ENCODE measurements around the gene SPRN.
"Not testable (repeated sequence)": the region's sequence is repeated elsewhere in the genome, so short reads cannot be mapped to it uniquely, and the experiment has no call there.

Gene SPRN

DNA sequence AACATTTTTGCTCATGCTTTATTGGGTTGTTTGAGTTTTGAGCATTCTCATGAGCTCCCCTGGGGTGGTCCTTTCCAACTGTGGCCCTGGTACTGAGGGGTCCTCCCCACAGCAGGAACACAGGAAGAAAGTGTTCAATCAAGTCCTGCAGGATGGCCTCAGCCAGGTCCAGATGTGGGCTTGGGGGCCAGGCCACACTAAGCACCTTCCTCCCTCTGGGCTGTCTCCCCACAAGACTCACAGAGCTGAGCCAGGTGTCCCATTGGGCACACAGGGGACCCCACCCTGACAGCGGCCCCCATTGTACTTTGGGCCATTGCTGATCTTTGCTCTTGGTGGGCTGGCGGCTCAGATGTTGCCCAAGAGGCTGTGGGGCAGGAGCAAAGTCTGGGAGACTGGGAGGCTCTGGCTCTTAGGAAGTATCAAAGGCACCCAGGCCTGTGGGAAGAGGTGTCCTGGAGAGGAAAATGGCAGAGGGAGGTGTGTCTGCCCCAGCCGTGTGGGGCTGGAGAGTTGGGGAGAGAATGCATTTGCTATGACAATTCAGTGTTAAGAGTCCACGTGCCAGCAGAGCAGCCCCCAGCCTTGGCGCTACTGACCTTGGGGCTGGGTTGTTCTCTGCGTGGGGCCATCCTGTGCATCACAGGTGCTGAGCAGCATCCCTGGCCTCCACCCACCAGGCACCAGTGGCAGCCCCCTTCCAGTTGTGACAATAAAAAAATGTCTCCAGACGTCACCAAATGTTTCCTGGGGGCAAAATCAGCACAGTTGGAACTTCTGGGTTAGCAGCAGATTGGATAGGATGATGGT, 47.1 kb upstream of the SPRN start (continued):
- TF ChIP-seq PPARA (CRISPR knock-in tag; IDR thresholded peaks at IDR 0.05; ENCODE audit: borderline replicate concordance) (no peak), ZC3H10 (CRISPR knock-in tag; IDR thresholded peaks at IDR 0.05) (no peak)

GRCh38 chr10:133469205-133469604, 44.8 kb upstream of the SPRN start:
- not testable (repeated sequence) for ATAC-seq

GRCh38 chr10:133467286-133467911, 43.0 kb upstream of the SPRN start:
- no peak for ATAC-seq
- TF ChIP-seq TCF4 (CRISPR knock-in tag; IDR thresholded peaks at IDR 0.05; ENCODE audit: borderline replicate concordance) (no peak), BACH2 (CRISPR knock-in tag; IDR thresholded peaks at IDR 0.05; ENCODE audit: borderline replicate concordance) (no peak), ESRRG (CRISPR knock-in tag; IDR thresholded peaks at IDR 0.05) (no peak), POU6F1 (CRISPR knock-in tag; IDR thresholded peaks at IDR 0.05; ENCODE audit: borderline replicate concordance, low read depth) (no peak), ARNTL (CRISPR knock-in tag; IDR thresholded peaks at IDR 0.05; ENCODE audit: borderline replicate concordance, low read depth) (no peak), OSR1 (CRISPR knock-in tag; IDR thresholded peaks at IDR 0.05) (no peak), RARB (CRISPR knock-in tag; IDR thresholded peaks at IDR 0.05) (no peak), CSDC2 (CRISPR knock-in tag; IDR thresholded peaks at IDR 0.05) (no peak), ZFP3 (CRISPR knock-in tag; IDR thresholded peaks at IDR 0.05) (no peak), ZNF8 (CRISPR knock-in tag; IDR thresholded peaks at IDR 0.05) (no peak), ZFP30 (CRISPR knock-in tag; IDR thresholded peaks at IDR 0.05) (no peak), CSRNP3 (CRISPR knock-in tag; IDR thresholded peaks at IDR 0.05) (no peak), ZNF565 (CRISPR knock-in tag; conservative IDR thresholded peaks at IDR 0.05; ENCODE audit: low read depth) (no peak), ISL1 (CRISPR knock-in tag; IDR thresholded peaks at IDR 0.05) (no peak), CREB5 (CRISPR knock-in tag; IDR thresholded peaks at IDR 0.05; ENCODE audit: low read depth) (no peak), SNAI2 (CRISPR knock-in tag; IDR thresholded peaks at IDR 0.05) (no peak), ZNF70 (CRISPR knock-in tag; IDR thresholded peaks at IDR 0.05) (no peak), TSHZ2 (CRISPR knock-in tag; IDR thresholded peaks at IDR 0.05) (no peak), TOX (CRISPR knock-in tag; IDR thresholded peaks at IDR 0.05; ENCODE audit: borderline replicate concordance) (no peak)
- TF ChIP-seq, protein P1, sequence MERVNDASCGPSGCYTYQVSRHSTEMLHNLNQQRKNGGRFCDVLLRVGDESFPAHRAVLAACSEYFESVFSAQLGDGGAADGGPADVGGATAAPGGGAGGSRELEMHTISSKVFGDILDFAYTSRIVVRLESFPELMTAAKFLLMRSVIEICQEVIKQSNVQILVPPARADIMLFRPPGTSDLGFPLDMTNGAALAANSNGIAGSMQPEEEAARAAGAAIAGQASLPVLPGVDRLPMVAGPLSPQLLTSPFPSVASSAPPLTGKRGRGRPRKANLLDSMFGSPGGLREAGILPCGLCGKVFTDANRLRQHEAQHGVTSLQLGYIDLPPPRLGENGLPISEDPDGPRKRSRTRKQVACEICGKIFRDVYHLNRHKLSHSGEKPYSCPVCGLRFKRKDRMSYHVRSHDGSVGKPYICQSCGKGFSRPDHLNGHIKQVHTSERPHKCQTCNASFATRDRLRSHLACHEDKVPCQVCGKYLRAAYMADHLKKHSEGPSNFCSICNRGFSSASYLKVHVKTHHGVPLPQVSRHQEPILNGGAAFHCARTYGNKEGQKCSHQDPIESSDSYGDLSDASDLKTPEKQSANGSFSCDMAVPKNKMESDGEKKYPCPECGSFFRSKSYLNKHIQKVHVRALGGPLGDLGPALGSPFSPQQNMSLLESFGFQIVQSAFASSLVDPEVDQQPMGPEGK (CRISPR knock-in tag; IDR thresholded peaks at IDR 0.05; ENCODE audit: borderline replicate concordance): no peak

All from SK-N-SH treated with all-trans-retinoic acid at 6 μM for 48 hours (cell line).